Measurements from ENCODE around the gene ACSS1.

The ACSS1 gene

GRCh38 chr20:24977336-24977735 lies 80.6 kb downstream of the ACSS1 start:
- Histone ChIP-seq H3K27me3 (ENCODE audit: control insufficient read depth, insufficient read depth, low read length) (no peaks in the 10 kb centered on the region), H3K36me3 (ENCODE audit: control insufficient read depth, insufficient read depth, low read length) (peaks cover 66% of the 10 kb centered on the region), H3K9ac (ENCODE audit: low read length) (no peak overlapping the region), H3K9me3 (ENCODE audit: control insufficient read depth, insufficient read depth, low read depth, low read length) (peaks cover 27% of the 10 kb centered on the region), H3K4me3 (ENCODE audit: low read depth, low read length) (no peak overlapping the region), H3K27ac (ENCODE audit: low read depth, low read length) (no peak overlapping the region), H3K4me1 (ENCODE audit: control insufficient read depth, insufficient read depth, low read length) (no peaks in the 10 kb centered on the region)

- H3K9me3 ChIP-seq (ENCODE audit: control insufficient read depth, insufficient read depth, low read depth, low read length): 0 out of 2 replicates have a peak, but pooled peaks cover 9% of the 10 kb centered on the region
- H3K36me3 ChIP-seq (ENCODE audit: control insufficient read depth, insufficient read depth, low read length): peaks cover 72% of the 10 kb centered on the region
- no peaks in the 10 kb centered on the region for H3K27me3 ChIP-seq (ENCODE audit: control insufficient read depth, insufficient read depth, low read length)
Measured at GRCh38 chr20:24972341-24972740, 85.6 kb downstream of the ACSS1 start.

GRCh38 chr20:24971376-24972101 lies 86.4 kb downstream of the ACSS1 start:
- H3K36me3 ChIP-seq (ENCODE audit: control insufficient read depth, insufficient read depth, low read length): peaks cover 69% of the 10 kb centered on the region
- H3K27me3 ChIP-seq (ENCODE audit: control insufficient read depth, insufficient read depth, low read length): no peaks in the 10 kb centered on the region
- no peak overlapping the region for H3K27ac ChIP-seq (ENCODE audit: low read depth, low read length)
- 0 out of 2 replicates have a peak, but pooled peaks cover 5% of the 10 kb centered on the region for H3K9me3 ChIP-seq (ENCODE audit: control insufficient read depth, insufficient read depth, low read depth, low read length)
- no peaks in the 10 kb centered on the region for H3K4me1 ChIP-seq (ENCODE audit: control insufficient read depth, insufficient read depth, low read length)
- H3K9ac ChIP-seq (ENCODE audit: low read length): no peak overlapping the region
- H3K4me3 ChIP-seq (ENCODE audit: low read depth, low read length): no peak overlapping the region

More at GRCh38 chr20:24972341-24972740, 85.6 kb downstream of the ACSS1 start:
- H3K9ac ChIP-seq (ENCODE audit: low read length): no peak overlapping the region
- H3K4me1 ChIP-seq (ENCODE audit: control insufficient read depth, insufficient read depth, low read length): no peaks in the 10 kb centered on the region
- no peak overlapping the region for H3K27ac ChIP-seq (ENCODE audit: low read depth, low read length)
- no peak overlapping the region for H3K4me3 ChIP-seq (ENCODE audit: low read depth, low read length)

- no peaks in the 10 kb centered on the region for H3K4me1 ChIP-seq (ENCODE audit: control insufficient read depth, insufficient read depth, low read length)
- H3K36me3 ChIP-seq (ENCODE audit: control insufficient read depth, insufficient read depth, low read length): peaks cover 71% of the 10 kb centered on the region
- H3K27ac ChIP-seq (ENCODE audit: low read depth, low read length): no peak overlapping the region
- no peak overlapping the region for H3K4me3 ChIP-seq (ENCODE audit: low read depth, low read length)
- H3K9ac ChIP-seq (ENCODE audit: low read length): no peak overlapping the region
- no peaks in the 10 kb centered on the region for H3K27me3 ChIP-seq (ENCODE audit: control insufficient read depth, insufficient read depth, low read length)
- no peaks in the 10 kb centered on the region for H3K9me3 ChIP-seq (ENCODE audit: control insufficient read depth, insufficient read depth, low read depth, low read length)
Measured at GRCh38 chr20:24970754-24971153, 87.2 kb downstream of the ACSS1 start.

- H3K9me3 ChIP-seq (ENCODE audit: control insufficient read depth, insufficient read depth, low read depth, low read length): no peaks in the 10 kb centered on the region
- no peak overlapping the region for H3K9ac ChIP-seq (ENCODE audit: low read length)
- H3K27me3 ChIP-seq (ENCODE audit: control insufficient read depth, insufficient read depth, low read length): no peaks in the 10 kb centered on the region
- no peaks in the 10 kb centered on the region for H3K4me1 ChIP-seq (ENCODE audit: control insufficient read depth, insufficient read depth, low read length)
- H3K4me3 ChIP-seq (ENCODE audit: low read depth, low read length): no peak overlapping the region
- H3K36me3 ChIP-seq (ENCODE audit: control insufficient read depth, insufficient read depth, low read length): peaks cover 77% of the 10 kb centered on the region
- H3K27ac ChIP-seq (ENCODE audit: low read depth, low read length): no peak overlapping the region
Measured at GRCh38 chr20:24970030-24970553, 87.8 kb downstream of the ACSS1 start.

- no peak overlapping the region for H3K27ac ChIP-seq (ENCODE audit: low read depth, low read length)
- H3K4me1 ChIP-seq (ENCODE audit: control insufficient read depth, insufficient read depth, low read length): no peaks in the 10 kb centered on the region
Measured at GRCh38 chr20:24969186-24970029, 88.5 kb downstream of the ACSS1 start.

GRCh38 chr20:24968278-24968800 lies 89.6 kb downstream of the ACSS1 start:
- Histone ChIP-seq H3K9ac (ENCODE audit: low read length) (no peak overlapping the region), H3K4me3 (ENCODE audit: low read depth, low read length) (no peak overlapping the region), H3K27me3 (ENCODE audit: control insufficient read depth, insufficient read depth, low read length) (no peaks in the 10 kb centered on the region), H3K27ac (ENCODE audit: low read depth, low read length) (no peak overlapping the region), H3K9me3 (ENCODE audit: control insufficient read depth, insufficient read depth, low read depth, low read length) (no peaks in the 10 kb centered on the region), H3K4me1 (ENCODE audit: control insufficient read depth, insufficient read depth, low read length) (no peaks in the 10 kb centered on the region), H3K36me3 (ENCODE audit: control insufficient read depth, insufficient read depth, low read length) (peaks cover 86% of the 10 kb centered on the region)

More at GRCh38 chr20:24969186-24970029, 88.5 kb downstream of the ACSS1 start:
- Histone ChIP-seq H3K9me3 (ENCODE audit: control insufficient read depth, insufficient read depth, low read depth, low read length) (no peaks in the 10 kb centered on the region), H3K36me3 (ENCODE audit: control insufficient read depth, insufficient read depth, low read length) (peaks cover 79% of the 10 kb centered on the region), H3K9ac (ENCODE audit: low read length) (no peak overlapping the region), H3K4me3 (ENCODE audit: low read depth, low read length) (no peak overlapping the region), H3K27me3 (ENCODE audit: control insufficient read depth, insufficient read depth, low read length) (no peaks in the 10 kb centered on the region)

GRCh38 chr20:24966317-24967012 lies 91.5 kb downstream of the ACSS1 start:
- Histone ChIP-seq H3K27me3 (ENCODE audit: control insufficient read depth, insufficient read depth, low read length) (no peaks in the 10 kb centered on the region), H3K4me3 (ENCODE audit: low read depth, low read length) (no peak overlapping the region), H3K4me1 (ENCODE audit: control insufficient read depth, insufficient read depth, low read length) (no peaks in the 10 kb centered on the region), H3K27ac (ENCODE audit: low read depth, low read length) (no peak overlapping the region), H3K9ac (ENCODE audit: low read length) (no peak overlapping the region), H3K9me3 (ENCODE audit: control insufficient read depth, insufficient read depth, low read depth, low read length) (no peaks in the 10 kb centered on the region), H3K36me3 (ENCODE audit: control insufficient read depth, insufficient read depth, low read length) (peaks cover 81% of the 10 kb centered on the region)

GRCh38 chr20:24965065-24965919 lies 92.6 kb downstream of the ACSS1 start:
- no peak overlapping the region for H3K9ac ChIP-seq (ENCODE audit: low read length)
- no peak overlapping the region for H3K4me3 ChIP-seq (ENCODE audit: low read depth, low read length)
- H3K27me3 ChIP-seq (ENCODE audit: control insufficient read depth, insufficient read depth, low read length): no peaks in the 10 kb centered on the region
- H3K4me1 ChIP-seq (ENCODE audit: control insufficient read depth, insufficient read depth, low read length): no peaks in the 10 kb centered on the region
- H3K9me3 ChIP-seq (ENCODE audit: control insufficient read depth, insufficient read depth, low read depth, low read length): no peaks in the 10 kb centered on the region
- H3K36me3 ChIP-seq (ENCODE audit: control insufficient read depth, insufficient read depth, low read length): peaks cover 80% of the 10 kb centered on the region
- H3K27ac ChIP-seq (ENCODE audit: low read depth, low read length): no peak overlapping the region

GRCh38 chr20:24964506-24964840 lies 93.5 kb downstream of the ACSS1 start:
- Histone ChIP-seq H3K27ac (ENCODE audit: low read depth, low read length) (no peak overlapping the region), H3K27me3 (ENCODE audit: control insufficient read depth, insufficient read depth, low read length) (no peaks in the 10 kb centered on the region), H3K4me3 (ENCODE audit: low read depth, low read length) (no peak overlapping the region), H3K9ac (ENCODE audit: low read length) (no peak overlapping the region), H3K9me3 (ENCODE audit: control insufficient read depth, insufficient read depth, low read depth, low read length) (no peaks in the 10 kb centered on the region), H3K36me3 (ENCODE audit: control insufficient read depth, insufficient read depth, low read length) (peaks cover 80% of the 10 kb centered on the region), H3K4me1 (ENCODE audit: control insufficient read depth, insufficient read depth, low read length) (no peaks in the 10 kb centered on the region)
